Type B pancreatic cell (in vitro differentiated cells): ENCODE results near the gene PLA2G7. TPM values are rescaled to one million over a fixed set of nuclear protein-coding genes. Genes with fewer than 3 reads are reported as not detected.
"Not testable (repeated sequence)": the region's sequence is repeated elsewhere in the genome, so short reads cannot be mapped to it uniquely, and the experiment has no call there.

Source experiments
- DNase-seq: peaks from one replicate; pipeline ENCODE4 v3.0.0; 2021; ENCODE audit warnings: mixed read lengths; ENCODE audit not compliant: unreplicated experiment; ENCODE audit errors: extremely low spot score
- H3K27ac Mint-ChIP-seq: 2 replicates; pipeline ENCODE4 v1.8.0; 2021; ENCODE audit warnings: mild to moderate bottlenecking, mixed read lengths
- H3K27me3 Mint-ChIP-seq: 2 replicates; pipeline ENCODE4 v1.8.0; 2021; ENCODE audit warnings: mixed read lengths
- H3K36me3 Mint-ChIP-seq: 2 replicates; pipeline ENCODE4 v1.8.0; 2021; ENCODE audit warnings: mixed read lengths
- H3K4me1 Mint-ChIP-seq: one replicate; pipeline ENCODE4 v1.8.0; 2021; ENCODE audit warnings: mixed read lengths; ENCODE audit not compliant: unreplicated experiment
- H3K4me3 Mint-ChIP-seq: 2 replicates; pipeline ENCODE4 v1.8.0; 2021; ENCODE audit warnings: mild to moderate bottlenecking, mixed read lengths
- H3K9me3 Mint-ChIP-seq: 2 replicates; pipeline ENCODE4 v1.8.0; 2021; ENCODE audit warnings: mixed read lengths
- total RNA-seq: library from RNA; stranded (reverse); gene quantifications from 2 replicates; pipeline ENCODE4 v1.2.1, GENCODE V29; 2021; ENCODE audit warnings: low replicate concordance
- TF ChIP-seq, protein P1 (sequence below): fragments of 200-600 bp; sonication (generic); conservative IDR thresholded peaks from 2 replicates; pipeline ENCODE4 v1.5.0; 2021; ENCODE audit warnings: antibody characterized with exemption, mild to moderate bottlenecking

The PLA2G7 gene
- total RNA-seq, 1 donor from 2014 or later, result 1.2 TPM

DNA sequence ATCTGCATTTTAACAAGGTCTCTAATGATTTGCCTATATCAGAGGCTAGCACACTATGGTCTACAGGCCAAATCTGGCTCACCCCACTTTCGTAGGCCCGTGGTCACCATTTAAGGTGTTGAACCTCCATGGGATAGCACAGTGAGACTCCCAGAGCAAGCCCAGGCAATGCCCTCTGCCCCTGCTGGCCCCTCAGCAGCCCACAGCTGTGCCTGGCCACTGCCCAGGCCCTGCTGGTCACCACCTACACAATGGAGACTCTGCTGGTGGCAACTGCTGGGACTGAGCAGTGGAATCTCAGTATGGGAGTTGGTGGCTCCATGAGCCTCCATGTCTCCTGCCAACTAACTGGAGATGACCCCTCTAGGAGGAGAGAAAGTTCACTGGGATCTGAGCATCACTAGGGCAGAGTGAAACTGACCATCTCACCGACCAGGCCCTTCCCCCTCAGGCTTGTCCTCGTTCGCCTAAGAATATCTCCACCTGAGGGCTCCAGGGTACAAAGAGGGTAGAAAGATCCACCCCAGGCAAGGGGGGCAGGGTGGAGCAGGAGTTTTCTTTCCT is 13.8 kb upstream of the PLA2G7 start:
- Mint-ChIP-seq H3K36me3 (no peaks in the 10 kb centered on the region), H3K27ac (no peak overlapping the region), H3K4me3 (no peak overlapping the region), H3K9me3 (no peaks in the 10 kb centered on the region), H3K27me3 (peaks cover 14% of the 10 kb centered on the region), H3K4me1 (no peaks in the 10 kb centered on the region)
- no peak for DNase-seq
- TF ChIP-seq, protein P1, sequence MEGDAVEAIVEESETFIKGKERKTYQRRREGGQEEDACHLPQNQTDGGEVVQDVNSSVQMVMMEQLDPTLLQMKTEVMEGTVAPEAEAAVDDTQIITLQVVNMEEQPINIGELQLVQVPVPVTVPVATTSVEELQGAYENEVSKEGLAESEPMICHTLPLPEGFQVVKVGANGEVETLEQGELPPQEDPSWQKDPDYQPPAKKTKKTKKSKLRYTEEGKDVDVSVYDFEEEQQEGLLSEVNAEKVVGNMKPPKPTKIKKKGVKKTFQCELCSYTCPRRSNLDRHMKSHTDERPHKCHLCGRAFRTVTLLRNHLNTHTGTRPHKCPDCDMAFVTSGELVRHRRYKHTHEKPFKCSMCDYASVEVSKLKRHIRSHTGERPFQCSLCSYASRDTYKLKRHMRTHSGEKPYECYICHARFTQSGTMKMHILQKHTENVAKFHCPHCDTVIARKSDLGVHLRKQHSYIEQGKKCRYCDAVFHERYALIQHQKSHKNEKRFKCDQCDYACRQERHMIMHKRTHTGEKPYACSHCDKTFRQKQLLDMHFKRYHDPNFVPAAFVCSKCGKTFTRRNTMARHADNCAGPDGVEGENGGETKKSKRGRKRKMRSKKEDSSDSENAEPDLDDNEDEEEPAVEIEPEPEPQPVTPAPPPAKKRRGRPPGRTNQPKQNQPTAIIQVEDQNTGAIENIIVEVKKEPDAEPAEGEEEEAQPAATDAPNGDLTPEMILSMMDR, result no peak

DNA sequence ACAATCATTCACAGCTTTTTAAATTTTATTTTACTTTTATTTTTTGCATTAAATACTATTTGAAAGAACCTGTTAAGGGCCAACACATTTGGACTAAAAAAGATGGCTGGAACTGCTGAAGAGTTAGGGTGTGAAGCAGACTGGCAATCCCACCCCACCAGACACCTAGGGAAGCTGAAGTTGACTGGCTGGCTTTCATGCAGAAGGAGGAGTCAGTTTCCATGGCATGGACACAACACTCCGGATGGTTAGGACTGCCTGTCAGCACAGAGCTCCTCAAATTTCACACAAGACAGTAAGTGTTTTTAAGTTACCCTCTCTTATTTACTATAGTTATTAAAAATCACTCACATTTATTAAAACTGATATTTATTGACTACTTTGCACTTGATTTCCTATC is 11.5 kb upstream of the PLA2G7 start, which contains the start of gene ANKRD66:
Gene ANKRD66, plus strand, starts transcription at position 238 of the 400 bp plus-strand sequence. CDS start 5,016 bp downstream, outside the sequence.
- DNase-seq, result no peak
- Mint-ChIP-seq H3K9me3 (no peaks in the 10 kb centered on the region), H3K27ac (no peak within 1 kb of the TSS), H3K4me3 (no peak within 1 kb of the TSS), H3K27me3 (peaks cover 14% of the 10 kb centered on the region), H3K4me1 (no peaks in the 10 kb centered on the region), H3K36me3 (no peaks in the 10 kb centered on the region)
- TF ChIP-seq, protein P1, result no peak

DNA sequence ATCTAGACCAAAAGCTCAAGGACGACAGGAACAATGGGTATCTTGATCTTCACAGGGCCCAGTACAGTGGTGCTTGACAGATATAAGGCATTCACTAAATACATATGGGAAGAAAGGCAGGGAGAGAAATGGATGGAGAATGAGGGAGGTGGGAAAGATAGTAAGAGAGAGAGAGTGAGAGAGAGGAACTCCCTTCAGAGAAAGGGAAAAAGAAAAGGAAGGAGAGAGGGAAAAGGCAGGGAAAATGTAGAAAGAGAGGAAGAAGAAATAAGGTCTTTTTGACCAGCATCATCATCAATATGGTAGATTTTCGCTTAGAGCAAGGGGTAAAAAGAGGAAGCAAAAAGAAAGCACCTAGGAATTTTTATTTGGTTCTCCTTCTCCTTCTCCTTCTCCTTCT is 10.8 kb upstream of the PLA2G7 start:
- Mint-ChIP-seq H3K9me3 (no peaks in the 10 kb centered on the region), H3K36me3 (no peaks in the 10 kb centered on the region), H3K4me3 (no peak overlapping the region), H3K27me3 (peaks cover 14% of the 10 kb centered on the region), H3K27ac (no peak overlapping the region), H3K4me1 (no peaks in the 10 kb centered on the region)
- DNase-seq, result no peak
- TF ChIP-seq, protein P1, result no peak

DNA sequence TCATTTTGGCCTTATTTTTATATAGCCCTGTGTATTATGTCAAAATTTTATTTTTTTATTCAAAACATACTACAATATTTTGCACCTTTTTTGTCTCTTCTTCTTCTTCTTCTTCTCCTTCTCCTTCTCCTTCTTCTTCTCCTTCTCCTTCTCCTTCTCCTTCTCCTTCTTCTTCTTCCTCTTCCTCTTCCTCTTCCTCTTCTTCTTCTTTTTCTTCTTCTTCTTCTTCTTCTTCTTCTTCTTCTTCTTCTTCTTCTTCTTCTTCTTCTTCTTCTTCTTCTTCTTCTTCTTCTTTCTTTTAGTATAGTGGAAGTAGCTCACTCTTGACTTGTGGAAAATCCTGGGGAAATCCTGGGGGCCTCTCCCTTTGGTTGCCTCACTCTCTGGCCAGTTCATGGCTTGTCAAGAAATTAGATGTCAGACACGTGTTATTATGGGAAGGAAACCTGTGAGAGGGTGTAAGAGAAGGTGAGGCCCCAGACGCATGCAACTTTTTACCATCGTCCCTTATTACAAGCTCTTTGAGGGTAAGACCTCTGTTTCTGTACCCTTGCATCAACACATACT is 9.1 kb upstream of the PLA2G7 start:
- H3K27ac Mint-ChIP-seq, H3K36me3 Mint-ChIP-seq, H3K4me1 Mint-ChIP-seq, H3K9me3 Mint-ChIP-seq, H3K4me3 Mint-ChIP-seq, DNase-seq: not testable (repeated sequence)
- H3K27me3 Mint-ChIP-seq, result peaks cover 18% of the 10 kb centered on the region

DNA sequence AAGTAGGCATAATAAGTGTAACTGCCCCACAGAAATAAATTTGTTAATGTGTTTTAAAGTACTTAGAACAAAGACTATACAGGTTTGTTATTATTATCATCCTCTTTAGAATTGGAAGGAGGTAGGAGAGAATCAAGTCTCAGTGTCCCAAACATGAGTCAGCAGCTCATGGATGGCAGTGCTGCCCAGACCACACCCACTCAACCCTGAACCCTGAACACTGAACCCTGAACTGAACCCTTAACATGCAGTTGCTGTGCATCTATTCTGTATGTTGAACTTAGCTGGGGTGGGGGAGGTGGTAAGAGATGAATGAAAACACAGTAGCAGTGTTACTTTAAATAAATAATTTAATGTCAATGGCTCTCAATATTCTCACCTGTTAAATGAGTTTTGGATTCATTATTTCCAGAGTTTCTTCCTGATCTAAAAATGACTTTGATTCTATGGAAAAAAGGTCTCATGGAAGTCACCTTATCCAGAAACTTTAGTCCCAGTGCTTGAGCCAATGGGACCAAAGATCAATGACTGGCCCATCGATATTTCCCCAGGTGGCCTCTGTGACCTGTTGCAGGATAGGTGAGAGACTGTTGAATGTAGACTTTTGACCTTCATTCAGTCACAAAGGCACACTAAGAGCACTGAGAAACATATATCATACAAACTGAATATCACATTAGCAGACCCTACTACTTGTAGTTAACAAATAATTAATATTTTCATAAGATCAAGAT is 8.4 kb upstream of the PLA2G7 start:
- Mint-ChIP-seq H3K27ac (no peak overlapping the region), H3K4me3 (no peak overlapping the region), H3K4me1 (no peaks in the 10 kb centered on the region), H3K27me3 (peaks cover 18% of the 10 kb centered on the region), H3K9me3 (no peaks in the 10 kb centered on the region), H3K36me3 (no peaks in the 10 kb centered on the region)
- no peak for DNase-seq
- TF ChIP-seq, protein P1, result no peak

DNA sequence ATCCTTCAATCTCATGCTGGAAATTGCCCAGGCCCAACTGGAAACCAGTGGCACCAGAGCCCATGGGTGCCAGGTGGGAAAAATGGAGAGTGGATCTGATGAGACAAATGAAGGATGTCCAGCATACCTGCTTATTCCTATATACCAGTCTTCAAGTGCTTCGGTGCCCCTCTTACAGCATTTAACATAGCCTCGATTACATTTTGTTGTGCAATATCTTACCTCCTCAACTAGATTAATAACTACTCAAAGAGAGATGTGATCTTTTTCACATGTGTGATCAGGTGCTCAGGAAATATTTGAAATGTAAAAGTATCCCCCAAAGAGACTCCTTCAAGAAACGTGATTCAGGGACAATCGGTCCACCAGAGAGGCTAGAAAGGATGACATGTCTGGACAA is 6.7 kb upstream of the PLA2G7 start:
- TF ChIP-seq, protein P1, result no peak
- H3K4me1 Mint-ChIP-seq, result no peaks in the 10 kb centered on the region
- no peaks in the 10 kb centered on the region for H3K9me3 Mint-ChIP-seq
- no peak overlapping the region for H3K27ac Mint-ChIP-seq
- DNase-seq, result no peak
- H3K4me3 Mint-ChIP-seq, result no peak overlapping the region
- no peaks in the 10 kb centered on the region for H3K36me3 Mint-ChIP-seq
- H3K27me3 Mint-ChIP-seq, result peaks cover 32% of the 10 kb centered on the region
